ENCODE results near the gene NOL12. TPM values are rescaled to one million over a fixed set of nuclear protein-coding genes. Genes with fewer than 3 reads are reported as not detected.

Gene NOL12
- total and polyA plus RNA-seq, 4 donors, result 6.9 to 16.5 (median 11.4) TPM

- Histone ChIP-seq H3K9ac (ENCODE audit: low read depth in 1 of 2, low read length in 2 of 2) (no peak overlapping the region), H3K4me3 (ENCODE audit: low read depth in 1 of 3, low read length in 3 of 3) (no peak overlapping the region), H3K9me3 (ENCODE audit: control insufficient read depth in 4 of 4, low read length in 3 of 4) (no peaks in the 10 kb centered on the region), H3K4me1 (ENCODE audit: control insufficient read depth in 4 of 4, insufficient read depth in 4 of 4, low read length in 3 of 4) (peaks cover 0 to 4% (median 2%) of the 10 kb centered on the region in 4 donors), H3K27me3 (ENCODE audit: control insufficient read depth in 4 of 4, insufficient read depth in 4 of 4, low read length in 3 of 4) (no peaks in the 10 kb centered on the region), H3K27ac (ENCODE audit: low read depth in 1 of 2, low read length in 2 of 2) (no peak overlapping the region), H3K36me3 (ENCODE audit: control insufficient read depth in 4 of 4, insufficient read depth in 3 of 4, low read depth in 1 of 4, low read length in 3 of 4) (peaks cover 4 to 11% (median 6%) of the 10 kb centered on the region in 4 donors)
- 70% methylated on average over 3 of the region's 3 CpGs for WGBS
- TF ChIP-seq MAX (IDR thresholded peaks at IDR 0.05) (no peak), NR2F2 (IDR thresholded peaks at IDR 0.05) (no peak), YY1 (IDR thresholded peaks at IDR 0.05) (no peak), HNF4G (IDR thresholded peaks at IDR 0.05) (no peak), FOXA1 (IDR thresholded peaks at IDR 0.05) (no peak), GABPA (IDR thresholded peaks at IDR 0.05 in 1 of 2, conservative IDR thresholded peaks at IDR 0.05 in 1 of 2) (no peak), JUND (IDR thresholded peaks at IDR 0.05) (no peak), ATF3 (IDR thresholded peaks at IDR 0.05) (no peak), ZBTB33 (IDR thresholded peaks at IDR 0.05) (no peak), RAD21 (IDR thresholded peaks at IDR 0.05) (no peak), FOXA2 (IDR thresholded peaks at IDR 0.05) (no peak), CTCF (IDR thresholded peaks at IDR 0.05; ENCODE audit: low read depth, low read length, missing input control) (no peak), EGR1 (IDR thresholded peaks at IDR 0.05; ENCODE audit: low read depth in 2 of 2) (no peak), TAF1 (conservative IDR thresholded peaks at IDR 0.05) (no peak), REST (IDR thresholded peaks at IDR 0.05) (no peak)
- DNase-seq (ENCODE audit: low spot score), result no peak
Observed at GRCh38 chr22:37697538-37697835, 11.3 kb downstream of the NOL12 start.

- no peak overlapping the region for H3K4me3 ChIP-seq (ENCODE audit: low read depth in 1 of 3, low read length in 3 of 3)
- H3K4me1 ChIP-seq (ENCODE audit: control insufficient read depth in 4 of 4, insufficient read depth in 4 of 4, low read length in 3 of 4), result peaks cover 0 to 6% (median 3%) of the 10 kb centered on the region in 4 donors
- H3K27ac ChIP-seq (ENCODE audit: low read depth in 1 of 2, low read length in 2 of 2), result no peak overlapping the region
- H3K27me3 ChIP-seq (ENCODE audit: control insufficient read depth in 4 of 4, insufficient read depth in 4 of 4, low read length in 3 of 4), result no peaks in the 10 kb centered on the region
- 76% methylated on average over 8 of the region's 8 CpGs for WGBS
- DNase-seq (ENCODE audit: low spot score), result no peak
- no peak overlapping the region for H3K9ac ChIP-seq (ENCODE audit: low read depth in 1 of 2, low read length in 2 of 2)
- H3K9me3 ChIP-seq (ENCODE audit: control insufficient read depth in 4 of 4, low read length in 3 of 4), result no peaks in the 10 kb centered on the region
- peaks cover 0 to 3% (median 0%) of the 10 kb centered on the region in 4 donors for H3K36me3 ChIP-seq (ENCODE audit: control insufficient read depth in 4 of 4, insufficient read depth in 3 of 4, low read depth in 1 of 4, low read length in 3 of 4)
- TF ChIP-seq EGR1 (IDR thresholded peaks at IDR 0.05; ENCODE audit: low read depth in 2 of 2) (no peak), TAF1 (conservative IDR thresholded peaks at IDR 0.05) (no peak), FOXA2 (IDR thresholded peaks at IDR 0.05) (no peak), YY1 (IDR thresholded peaks at IDR 0.05) (no peak), MAX (IDR thresholded peaks at IDR 0.05) (no peak), RXRA (IDR thresholded peaks at IDR 0.05) (no peak), JUND (IDR thresholded peaks at IDR 0.05) (no peak), CTCF (IDR thresholded peaks at IDR 0.05; ENCODE audit: low read depth, low read length, missing input control) (no peak), REST (IDR thresholded peaks at IDR 0.05) (no peak), HNF4G (IDR thresholded peaks at IDR 0.05) (no peak), GABPA (IDR thresholded peaks at IDR 0.05 in 1 of 2, conservative IDR thresholded peaks at IDR 0.05 in 1 of 2) (no peak)
Observed at GRCh38 chr22:37701141-37701786, 15.1 kb downstream of the NOL12 start.

All from liver (tissue), 9 donors.